HG03457 (cell line): ENCODE measurements around the gene CD82.
"Not testable (repeated sequence)": the region's sequence is repeated elsewhere in the genome, so short reads cannot be mapped to it uniquely, and the experiment has no call there.

Experiments
- ATAC-seq: cut with Tn5 transposase; IDR thresholded peaks from one replicate; pipeline ENCODE4 v1.9.1; 2021; ENCODE audit warnings: moderate number of reproducible peaks; ENCODE audit not compliant: unreplicated experiment

The CD82 gene

DNA sequence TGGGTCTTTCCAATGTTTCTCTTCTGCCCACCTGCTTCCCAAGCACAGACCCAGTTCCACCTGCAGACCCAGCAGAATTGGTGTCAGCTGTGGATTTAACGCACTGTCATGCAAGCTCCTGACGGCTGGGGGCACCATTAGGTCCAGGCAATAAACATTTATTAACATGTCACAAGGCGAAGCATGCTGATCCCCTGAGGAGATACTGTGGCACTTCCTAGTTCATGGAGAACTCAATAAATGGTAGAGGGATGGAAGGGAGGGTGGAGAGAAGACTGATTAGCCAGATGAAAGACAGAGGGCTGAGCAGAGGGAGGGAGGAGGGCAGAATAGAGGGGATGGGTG, 93.0 kb downstream of the CD82 start:
- ATAC-seq, result no peak

DNA sequence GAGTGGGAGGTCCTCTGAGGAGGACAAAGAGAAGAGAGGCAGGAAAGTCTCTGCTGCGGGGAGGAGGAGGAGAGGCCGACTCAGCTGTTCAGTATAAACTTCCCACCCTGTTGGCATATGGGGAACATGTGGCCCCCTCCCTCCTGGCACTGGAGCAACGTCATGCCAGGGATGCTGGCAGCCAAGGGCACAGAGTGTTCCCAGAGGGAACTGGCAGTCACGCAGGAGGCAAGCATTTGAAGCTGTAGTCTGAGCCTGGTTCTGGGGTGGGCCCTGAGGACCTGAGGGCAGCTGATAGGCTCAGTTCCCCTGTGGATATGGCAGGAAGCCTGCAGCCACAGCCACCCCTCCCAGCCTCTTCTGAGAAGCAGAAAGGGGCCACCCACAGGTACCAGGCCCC, 94.2 kb downstream of the CD82 start:
- no peak for ATAC-seq

DNA sequence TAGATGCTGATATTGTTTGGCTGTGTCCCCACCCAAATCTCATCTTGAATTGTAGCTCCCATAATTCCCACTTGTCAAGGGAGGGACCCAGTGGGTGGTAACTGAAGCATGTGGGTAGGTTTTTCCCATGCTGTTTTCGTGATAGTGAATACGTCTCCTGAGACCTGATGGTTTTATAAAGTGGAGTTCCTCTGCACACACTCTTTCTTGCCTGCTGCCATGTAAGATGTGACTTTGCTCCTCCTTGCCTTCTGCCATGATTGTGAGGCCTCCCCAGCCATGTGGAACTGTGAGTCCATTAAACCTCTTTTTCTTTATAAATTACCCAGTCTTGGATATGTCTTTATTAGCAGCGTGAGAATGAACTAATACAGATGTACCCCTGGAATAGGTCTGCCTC, 95.1 kb downstream of the CD82 start:
- ATAC-seq, result not testable (repeated sequence)

DNA sequence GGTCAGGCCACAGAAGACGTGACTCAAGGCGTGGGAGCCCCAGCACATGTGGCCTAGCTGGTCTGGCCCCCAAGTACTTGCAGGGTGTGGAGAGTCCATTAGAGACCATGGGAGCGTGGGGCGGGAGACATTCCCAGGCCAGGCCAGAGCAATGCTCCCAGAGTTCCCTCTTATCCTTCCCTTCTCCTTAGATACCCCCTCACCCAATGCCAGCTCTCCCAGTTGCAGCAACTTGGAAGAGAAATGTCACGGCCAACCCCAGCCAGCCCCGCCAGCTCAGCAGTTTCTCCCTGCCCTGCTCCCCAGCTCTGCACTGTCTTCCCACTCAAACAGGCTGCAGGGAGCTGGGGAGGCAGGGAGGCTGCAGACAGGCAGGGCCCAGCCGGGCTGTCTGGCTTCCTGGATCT, 95.9 kb downstream of the CD82 start:
- no peak for ATAC-seq
